ENCODE data around the gene SMARCE1.

SMARCE1 gene

DNA sequence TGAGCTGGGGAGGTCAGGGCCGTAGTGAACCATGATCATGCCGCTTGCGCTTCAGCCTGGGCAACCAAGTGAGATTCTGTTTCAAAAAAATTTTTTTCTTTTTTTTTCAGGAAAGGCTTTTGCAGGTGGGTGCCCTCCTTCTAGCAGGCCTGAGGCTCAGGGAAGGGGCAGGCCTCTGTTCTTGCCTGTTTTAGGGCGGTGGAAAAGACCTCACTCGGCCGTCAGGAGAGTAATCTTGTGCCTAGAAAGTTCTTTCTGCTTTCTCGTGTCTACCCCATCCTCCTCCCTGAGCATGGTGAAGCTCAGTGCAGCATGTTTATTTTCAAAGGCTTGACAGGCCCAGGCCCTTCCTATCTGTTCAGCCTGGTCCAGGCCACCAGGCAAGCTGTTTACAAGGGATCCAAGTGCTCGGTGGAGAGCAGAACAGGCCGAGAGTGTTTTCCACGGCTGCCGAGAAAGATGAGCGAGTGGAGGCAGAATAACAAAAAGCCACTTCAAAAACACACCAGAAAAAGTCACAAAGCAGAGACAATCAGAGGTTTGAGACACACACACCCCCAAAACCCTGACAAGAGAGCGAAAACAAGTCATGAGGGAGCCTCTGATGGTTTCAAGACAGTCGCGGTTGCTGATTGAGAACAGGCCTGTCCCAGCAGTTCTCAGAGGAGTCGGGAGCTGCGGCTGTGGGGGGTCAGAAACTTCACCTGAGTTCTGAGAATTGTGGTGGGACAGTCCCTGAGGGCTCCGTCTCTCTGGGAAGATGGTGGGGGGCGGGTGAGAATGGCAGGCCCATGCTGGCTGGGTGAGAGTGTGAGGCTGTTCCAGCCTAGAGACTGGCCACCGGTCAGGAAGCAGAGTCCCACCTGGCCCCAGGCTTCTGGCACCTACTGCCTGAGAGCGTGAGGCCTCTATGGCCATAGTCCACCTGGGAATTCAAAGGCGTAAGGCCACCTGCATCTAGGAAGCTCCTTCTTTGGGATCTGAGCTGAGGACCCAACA is 44.9 kb downstream of the SMARCE1 start:
- no peak overlapping the region for H3K27ac ChIP-seq
- TF ChIP-seq CTCF (conservative IDR thresholded peaks at IDR 0.05) = no peak

GRCh38 chr17:40600486-40601046 is 47.1 kb downstream of the SMARCE1 start:
- H3K27ac ChIP-seq = no peak overlapping the region
- TF ChIP-seq CTCF (conservative IDR thresholded peaks at IDR 0.05) = no peak

DNA sequence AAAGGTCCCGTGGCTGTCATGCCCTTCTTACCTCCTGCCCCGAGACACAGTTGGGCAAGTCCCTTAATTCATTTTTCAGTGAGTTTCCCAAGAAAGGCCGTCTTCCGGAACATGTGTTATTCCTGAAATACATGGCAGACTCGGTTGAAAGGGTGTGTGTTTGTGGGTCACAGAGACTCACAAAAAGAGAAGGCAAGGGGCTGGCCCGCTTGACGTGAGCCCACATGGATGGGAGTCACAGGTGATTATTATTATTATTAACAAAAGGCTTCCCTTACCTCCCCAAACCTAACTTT is 48.2 kb downstream of the SMARCE1 start:
- H3K27ac ChIP-seq = no peak overlapping the region
- no peak for TF ChIP-seq CTCF (conservative IDR thresholded peaks at IDR 0.05)

DNA sequence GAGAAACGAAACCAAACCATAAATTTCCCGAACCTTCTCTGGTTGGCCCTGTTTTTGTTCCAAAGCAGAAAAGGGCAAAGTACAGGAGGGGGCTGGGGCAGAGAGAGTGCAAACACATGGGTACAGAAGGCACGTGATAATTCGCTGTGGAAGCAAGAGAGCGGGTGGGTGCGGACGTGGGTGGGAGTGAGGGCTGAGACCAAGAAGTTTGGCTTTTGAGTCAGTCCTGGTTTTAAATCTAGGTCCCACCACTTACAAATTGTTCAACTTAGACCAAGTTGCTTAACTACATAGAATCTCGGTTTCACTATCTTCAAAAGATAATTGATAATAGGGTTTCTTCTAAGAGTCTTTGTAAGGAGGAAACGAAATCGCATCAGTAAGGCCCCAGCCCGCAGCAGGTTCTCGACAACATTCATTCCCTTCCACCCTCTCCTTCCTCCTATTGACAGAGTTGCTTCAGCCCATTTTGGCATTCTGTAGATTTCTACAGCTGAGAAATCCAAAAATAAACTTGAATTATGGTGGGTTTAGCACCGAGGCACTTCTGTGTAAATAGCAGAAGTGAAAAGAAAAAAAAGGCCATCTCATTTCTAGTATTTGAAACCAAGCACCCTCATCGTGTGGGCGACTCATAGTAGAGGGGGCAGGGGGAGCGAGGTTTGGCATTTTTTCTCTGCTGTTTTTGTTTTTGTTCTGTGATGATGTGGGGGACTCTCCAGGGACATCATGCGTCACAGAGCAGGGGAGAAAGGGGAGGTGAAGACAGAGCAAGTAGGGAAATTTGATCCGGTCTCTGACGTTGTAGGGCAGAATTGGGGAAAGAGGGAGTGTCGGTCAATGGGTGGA is 48.8 kb downstream of the SMARCE1 start:
- TF ChIP-seq CTCF (conservative IDR thresholded peaks at IDR 0.05) = no peak
- H3K27ac ChIP-seq = no peak overlapping the region

GRCh38 chr17:40598301-40598618 is 49.4 kb downstream of the SMARCE1 start:
- H3K27ac ChIP-seq = no peak overlapping the region
- TF ChIP-seq CTCF (conservative IDR thresholded peaks at IDR 0.05) = no peak

DNA sequence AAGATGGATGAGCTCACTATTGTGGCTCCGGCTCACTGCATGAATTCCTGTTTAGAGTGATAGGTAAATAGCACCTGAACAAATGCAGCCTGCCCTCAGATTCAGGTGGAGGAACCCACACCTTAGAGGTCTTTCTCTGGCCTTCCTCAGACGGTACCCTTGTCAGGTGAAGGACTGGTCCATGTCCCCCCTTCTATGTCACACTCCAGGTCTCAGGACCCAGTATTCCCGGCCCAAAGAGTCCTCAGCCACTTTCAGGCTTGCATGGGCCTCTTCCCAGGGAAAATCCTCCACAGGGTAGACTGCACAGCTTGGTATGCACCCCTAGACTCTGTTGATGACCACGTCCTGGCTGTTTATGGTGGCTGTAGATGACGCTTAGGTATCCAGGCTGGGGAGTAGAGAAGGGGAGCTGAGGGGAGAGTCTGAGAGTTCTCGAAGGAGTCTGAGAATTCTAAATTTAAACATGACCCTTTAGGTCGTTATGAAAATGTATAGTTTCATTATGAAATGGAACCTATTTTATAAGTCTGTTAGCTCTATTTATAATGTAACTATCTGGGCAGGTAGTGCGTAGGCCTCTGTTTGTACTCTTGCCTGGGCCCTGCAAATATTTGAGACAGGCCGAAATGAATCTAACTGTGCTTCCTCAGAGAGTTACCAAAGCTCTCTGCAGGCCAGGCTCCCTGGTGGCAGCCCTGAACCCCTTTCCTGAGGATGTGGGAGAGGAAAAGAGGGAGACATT is 49.9 kb downstream of the SMARCE1 start:
- no peak overlapping the region for H3K27ac ChIP-seq
- no peak for TF ChIP-seq CTCF (conservative IDR thresholded peaks at IDR 0.05)
